GM23338 (cell line): Measurements from ENCODE around the gene LRMDA. TPM values are rescaled to one million over a fixed set of nuclear protein-coding genes. Genes with fewer than 3 reads are reported as not detected.

Source experiments
- ATAC-seq: fragments of 200-7000 bp; cut with Tn5 transposase; 3 replicates; pipeline ENCODE4 v1.9.1; 2020
- DNase-seq: peaks from one replicate; pipeline ENCODE4 v3.0.0-alpha.2; 2015; ENCODE audit warnings: low spot score
- H2AFZ ChIP-seq: fragments of 200-600 bp; sonication (generic); 2 replicates; pipeline ENCODE4 v1.8.0; 2016; ENCODE audit warnings: antibody characterized with exemption, mild to moderate bottlenecking, moderate library complexity
- H3F3A ChIP-seq: fragments of 200-600 bp; sonication (generic); replicated peaks from 2 replicates; pipeline ENCODE4 v1.8.0; 2017; ENCODE audit warnings: antibody characterized with exemption, mixed run types, low read depth
- H3K27ac ChIP-seq: fragments of 200-600 bp; sonication (generic); 2 replicates; pipeline ENCODE4 v1.6.1; 2016; ENCODE audit warnings: low read depth
- H3K27me3 ChIP-seq: fragments of 200-600 bp; sonication (generic); 2 replicates; pipeline ENCODE4 v1.8.0; 2016; ENCODE audit warnings: mild to moderate bottlenecking, mixed run types, moderate library complexity; ENCODE audit not compliant: insufficient read depth
- H3K36me3 ChIP-seq: fragments of 200-600 bp; sonication (generic); 2 replicates; pipeline ENCODE4 v1.8.0; 2016; ENCODE audit warnings: mild to moderate bottlenecking; ENCODE audit not compliant: insufficient read depth
- H3K4me1 ChIP-seq: fragments of 200-600 bp; sonication (generic); 2 replicates; pipeline ENCODE4 v1.8.0; 2016; ENCODE audit warnings: mild to moderate bottlenecking, moderate library complexity; ENCODE audit not compliant: insufficient read depth
- H3K4me2 ChIP-seq: fragments of 200-600 bp; sonication (generic); 2 replicates; pipeline ENCODE4 v1.7.1; 2017; ENCODE audit warnings: mixed run types
- H3K4me3 ChIP-seq: fragments of 200-600 bp; sonication (generic); 2 replicates; pipeline ENCODE4 v1.6.1; 2016; ENCODE audit warnings: mixed run types
- H3K79me2 ChIP-seq: fragments of 200-600 bp; sonication (generic); replicated peaks from 2 replicates; pipeline ENCODE4 v1.8.0; 2017; ENCODE audit warnings: mild to moderate bottlenecking; ENCODE audit not compliant: insufficient read depth
- H3K9me2 ChIP-seq: fragments of 200-600 bp; sonication (generic); 2 replicates; pipeline ENCODE4 v1.8.0; 2017; ENCODE audit not compliant: insufficient read depth
- H4K20me1 ChIP-seq: fragments of 200-600 bp; sonication (generic); replicated peaks from 2 replicates; pipeline ENCODE4 v1.8.0; 2017; ENCODE audit warnings: mild to moderate bottlenecking; ENCODE audit not compliant: insufficient read depth
- H3K27ac Mint-ChIP-seq: 2 replicates; pipeline ENCODE4 v1.8.0; 2020; ENCODE audit warnings: inconsistent platforms, mild to moderate bottlenecking, moderate library complexity, mixed read lengths
- H3K27me3 Mint-ChIP-seq: 3 replicates; pipeline ENCODE4 v1.8.0; 2022; ENCODE audit warnings: low read depth, mild to moderate bottlenecking, moderate library complexity, mixed read lengths, inconsistent platforms; ENCODE audit not compliant: insufficient read depth, poor library complexity
- H3K36me3 Mint-ChIP-seq: 3 replicates; pipeline ENCODE4 v1.8.0; 2021; ENCODE audit warnings: low read depth, mild to moderate bottlenecking, inconsistent platforms, moderate library complexity, mixed read lengths
- H3K4me1 Mint-ChIP-seq: 3 replicates; pipeline ENCODE4 v1.8.0; 2020; ENCODE audit warnings: mild to moderate bottlenecking, inconsistent platforms, mixed read lengths
- H3K4me3 Mint-ChIP-seq: 3 replicates; pipeline ENCODE4 v1.8.0; 2021; ENCODE audit warnings: moderate library complexity, mild to moderate bottlenecking, inconsistent platforms, mixed read lengths
- H3K9me3 Mint-ChIP-seq: 3 replicates; pipeline ENCODE4 v1.8.0; 2020; ENCODE audit warnings: moderate library complexity, mild to moderate bottlenecking, inconsistent platforms, mixed read lengths
- CTCF ChIP-seq, 2 experiments: fragments of 200-600 bp in 1 of 2; sonication (generic) in 1 of 2; conservative IDR thresholded peaks; 2 replicates each; pipeline versions ENCODE4 v1.5.1 to v1.6.1; 2016 to 2017; ENCODE audit warnings: antibody characterized with exemption in 2 of 2, low read depth in 2 of 2, mild to moderate bottlenecking in 2 of 2, moderate library complexity in 1 of 2
- ETS1 ChIP-seq: IDR thresholded peaks from 2 replicates; pipeline ENCODE4 v1.6.1; 2016; ENCODE audit warnings: antibody characterized with exemption
- EZH2phosphoT487 ChIP-seq: fragments of 200-600 bp; sonication (generic); IDR thresholded peaks from one replicate; pipeline ENCODE4 v1.8.1; 2018; ENCODE audit warnings: antibody characterized with exemption; ENCODE audit not compliant: unreplicated experiment
- JUNB ChIP-seq: IDR thresholded peaks from one replicate; pipeline ENCODE4 v1.6.1; 2016; ENCODE audit warnings: antibody characterized with exemption; ENCODE audit not compliant: unreplicated experiment
- NANOG ChIP-seq: IDR thresholded peaks from 2 replicates; pipeline ENCODE4 v1.6.1; 2016; ENCODE audit warnings: antibody characterized with exemption, borderline replicate concordance
- POLR2AphosphoS5 ChIP-seq: IDR thresholded peaks from 2 replicates; pipeline ENCODE4 v1.6.1; 2016; ENCODE audit warnings: antibody characterized with exemption, low read depth
- STAT1 ChIP-seq: IDR thresholded peaks from one replicate; pipeline ENCODE4 v1.6.1; 2016; ENCODE audit warnings: antibody characterized with exemption; ENCODE audit not compliant: unreplicated experiment
- ZNF114 ChIP-seq: fragments of 250-450 bp; sonication (Bioruptor Pico); IDR thresholded peaks from 2 replicates; pipeline ENCODE4 v1.5.0; 2020; ENCODE audit warnings: mild to moderate bottlenecking, moderate library complexity
- ZNF462 ChIP-seq: fragments of 250-450 bp; sonication (Bioruptor Pico); IDR thresholded peaks from 2 replicates; pipeline ENCODE4 v1.5.0; 2020; ENCODE audit warnings: mild to moderate bottlenecking, moderate library complexity
- polyA plus RNA-seq: library from polyadenylated mRNA; unstranded; fragments of >200 nt; fragmentation: Nextera tagmentation; extraction: Ambion mirVana; gene quantifications from 2 replicates; pipeline ENCODE4 v1.2.1, GENCODE V29; 2016
- total RNA-seq: library from RNA; depleted of rRNA; stranded (reverse); fragments of >200 nt; shearing (Covaris generic); gene quantifications from 2 replicates; pipeline ENCODE4 v1.2.3, GENCODE V29; 2014

Gene LRMDA
- total and polyA plus RNA-seq, 2 experiments from 2014 or later: 0.90 to 1.8 TPM

GRCh38 chr10:75716506-75716905, 285.1 kb downstream of the LRMDA start:
- ATAC-seq (no peak), DNase-seq (no peak)
- Mint-ChIP-seq H3K27ac (no peak overlapping the region; the same call in 1 of the 2 replicates), H3K27me3 (peaks cover 8% of the 10 kb centered on the region), H3K9me3 (no peaks in the 10 kb centered on the region), H3K36me3 (no peaks in the 10 kb centered on the region), H3K4me1 (peaks cover 16% of the 10 kb centered on the region), H3K4me3 (no peak overlapping the region)
- H3K4me2 ChIP-seq: no peak overlapping the region
- no peak overlapping the region for H3K4me3 ChIP-seq
- H3K36me3 ChIP-seq: no peaks in the 10 kb centered on the region
- H4K20me1 ChIP-seq: no peaks in the 10 kb centered on the region
- TF ChIP-seq EZH2phosphoT487: no peak
- no peak for TF ChIP-seq ETS1
- no peak for TF ChIP-seq NANOG
- TF ChIP-seq STAT1: no peak
- TF ChIP-seq ZNF114 (CRISPR knock-in tag): no peak
- no peak for TF ChIP-seq ZNF462 (CRISPR knock-in tag)
- TF ChIP-seq JUNB: no peak
- no peak for TF ChIP-seq CTCF (conservative IDR thresholded peaks at IDR 0.05; ENCODE audit: low read depth in 2 of 2)
- no peak for TF ChIP-seq POLR2AphosphoS5
- H3F3A ChIP-seq: no peaks in the 10 kb centered on the region
- H2AFZ ChIP-seq: no peak overlapping the region
- H3K27ac ChIP-seq: no peak overlapping the region
- H3K27me3 ChIP-seq: no peaks in the 10 kb centered on the region
- H3K4me1 ChIP-seq: peaks cover 7% of the 10 kb centered on the region; the same call in 1 of the 2 replicates
- peaks cover 4% of the 10 kb centered on the region; the same call in 1 of the 2 replicates for H3K9me2 ChIP-seq
- no peaks in the 10 kb centered on the region for H3K79me2 ChIP-seq
